Astrocyte of the hippocampus (primary cell): Measurements from ENCODE around the gene GALNT7.
A peak's percentile ranks its signal among the peaks of the same experiment; 100 is the strongest.
"Not testable (repeated sequence)": the region's sequence is repeated elsewhere in the genome, so short reads cannot be mapped to it uniquely, and the experiment has no call there.

Experiments used
- DNase-seq: peaks from one replicate; pipeline ENCODE4 v3.0.0; 2011; ENCODE audit warnings: low read depth, low spot score

The GALNT7 gene

GRCh38 chr4:173195109-173195508 is 26.5 kb downstream of the GALNT7 start:
- no peak for DNase-seq

- no peak for DNase-seq
These were observed 30.9 kb downstream of the GALNT7 start for GRCh38 chr4:173199553-173199952.

GRCh38 chr4:173200103-173200884 is 31.7 kb downstream of the GALNT7 start:
- DNase-seq = no peak

- DNase-seq = no peak
These were observed 33.8 kb downstream of the GALNT7 start for GRCh38 chr4:173202395-173202794.

GRCh38 chr4:173205656-173206055 is 37.0 kb downstream of the GALNT7 start:
- DNase-seq = no peak

- no peak for DNase-seq
These were observed 39.8 kb downstream of the GALNT7 start for GRCh38 chr4:173208420-173208819.

GRCh38 chr4:173211222-173211621 is 42.6 kb downstream of the GALNT7 start:
- no peak for DNase-seq

- DNase-seq = peak; percentile 76
These were observed 43.2 kb downstream of the GALNT7 start for GRCh38 chr4:173211838-173212237.

- DNase-seq = no peak
These were observed 43.8 kb downstream of the GALNT7 start for GRCh38 chr4:173212379-173212778.

GRCh38 chr4:173213296-173213695 is 44.7 kb downstream of the GALNT7 start:
- DNase-seq = no peak

- DNase-seq = no peak
These were observed 45.6 kb downstream of the GALNT7 start for GRCh38 chr4:173214231-173214630.

GRCh38 chr4:173214661-173215060 is 46.0 kb downstream of the GALNT7 start:
- peak; percentile 83 for DNase-seq

- DNase-seq = no peak
These were observed 48.5 kb downstream of the GALNT7 start for GRCh38 chr4:173217075-173217474.

GRCh38 chr4:173217727-173218126 is 49.1 kb downstream of the GALNT7 start:
- peak; percentile 11 for DNase-seq

- DNase-seq = peak; percentile 90
These were observed 50.0 kb downstream of the GALNT7 start for GRCh38 chr4:173218411-173219125.

GRCh38 chr4:173219126-173219437 is 50.5 kb downstream of the GALNT7 start:
- DNase-seq = not testable (repeated sequence)

GRCh38 chr4:173223743-173224142 is 55.1 kb downstream of the GALNT7 start:
- no peak for DNase-seq

- DNase-seq = no peak
These were observed 57.8 kb downstream of the GALNT7 start for GRCh38 chr4:173226401-173226888.

GRCh38 chr4:173227756-173228155 is 59.1 kb downstream of the GALNT7 start:
- DNase-seq = no peak

- DNase-seq = no peak
These were observed 61.5 kb downstream of the GALNT7 start for GRCh38 chr4:173230062-173230461.

GRCh38 chr4:173231916-173232315 is 63.3 kb downstream of the GALNT7 start:
- DNase-seq = no peak

GRCh38 chr4:173233857-173234256 is 65.2 kb downstream of the GALNT7 start:
- DNase-seq = no peak

GRCh38 chr4:173235050-173235449 is 66.4 kb downstream of the GALNT7 start:
- no peak for DNase-seq
